Effector memory CD8-positive, alpha-beta T cell (primary cell): ENCODE results near the gene SLC24A3.

Experiments
- ATAC-seq: fragments of 150-1000 bp; cut with Tn5 transposase; replicated peaks from 2 replicates; pipeline ENCODE4 v1.10.0; 2021; ENCODE audit warnings: mild to moderate bottlenecking, moderate library complexity
- DNase-seq, 3 experiments: peaks; one replicate each; pipeline ENCODE4 v3.0.0; 2021
- H3K27ac Mint-ChIP-seq, 2 donors: one replicate each; pipeline ENCODE4 v1.8.0; 2022; ENCODE audit warnings: mild to moderate bottlenecking in 2 of 2, mixed read lengths in 2 of 2, moderate library complexity in 2 of 2
- H3K27me3 Mint-ChIP-seq, 2 donors: one replicate each; pipeline ENCODE4 v1.8.0; 2022; ENCODE audit warnings: mixed read lengths in 2 of 2
- H3K36me3 Mint-ChIP-seq: one replicate; pipeline ENCODE4 v1.8.0; 2022; ENCODE audit warnings: mild to moderate bottlenecking, moderate library complexity, mixed read lengths; ENCODE audit not compliant: insufficient read depth
- H3K4me1 Mint-ChIP-seq, 2 donors: one replicate each; pipeline ENCODE4 v1.8.0; 2022; ENCODE audit warnings: low read depth in 2 of 2, mixed read lengths in 2 of 2
- H3K4me3 Mint-ChIP-seq, 2 donors: one replicate each; pipeline ENCODE4 v1.8.0; 2022; ENCODE audit warnings: mild to moderate bottlenecking in 2 of 2, mixed read lengths in 2 of 2, moderate library complexity in 2 of 2
- H3K9me3 Mint-ChIP-seq, 2 donors: one replicate each; pipeline ENCODE4 v1.8.0; 2022; ENCODE audit warnings: mixed read lengths in 2 of 2

Gene SLC24A3

GRCh38 chr20:19453862-19454261 is 241.4 kb downstream of the SLC24A3 start:
- Mint-ChIP-seq H3K4me3 (no peak overlapping the region), H3K36me3 (no peaks in the 10 kb centered on the region), H3K27ac (no peak overlapping the region), H3K4me1 (peaks cover 10 to 11% of the 10 kb centered on the region in 2 donors), H3K9me3 (peaks cover 0 to 1% of the 10 kb centered on the region in 2 donors), H3K27me3 (no peaks in the 10 kb centered on the region)
- DNase-seq (no peak), ATAC-seq (no peak)

- no peaks in the 10 kb centered on the region for H3K9me3 Mint-ChIP-seq
- H3K4me1 Mint-ChIP-seq = peaks cover 5 to 8% of the 10 kb centered on the region in 2 donors
- no peak for DNase-seq
- H3K27ac Mint-ChIP-seq = no peak overlapping the region
- no peak for ATAC-seq
- no peaks in the 10 kb centered on the region for H3K36me3 Mint-ChIP-seq
- no peak overlapping the region for H3K4me3 Mint-ChIP-seq
- no peaks in the 10 kb centered on the region for H3K27me3 Mint-ChIP-seq
These were observed 244.4 kb downstream of the SLC24A3 start for GRCh38 chr20:19456595-19457395.

- DNase-seq = no peak
- ATAC-seq = no peak
These were observed 245.2 kb downstream of the SLC24A3 start for GRCh38 chr20:19457611-19458010.

GRCh38 chr20:19460386-19460785 is 247.9 kb downstream of the SLC24A3 start:
- H3K4me1 Mint-ChIP-seq = no peaks in the 10 kb centered on the region
- H3K27me3 Mint-ChIP-seq = no peaks in the 10 kb centered on the region
- H3K36me3 Mint-ChIP-seq = no peaks in the 10 kb centered on the region
- no peaks in the 10 kb centered on the region for H3K9me3 Mint-ChIP-seq
- H3K4me3 Mint-ChIP-seq = no peak overlapping the region
- DNase-seq = no peak
- H3K27ac Mint-ChIP-seq = no peak overlapping the region
- ATAC-seq = no peak

More at GRCh38 chr20:19457611-19458010, 245.2 kb downstream of the SLC24A3 start:
- Mint-ChIP-seq H3K27me3 (no peaks in the 10 kb centered on the region), H3K36me3 (no peaks in the 10 kb centered on the region), H3K4me3 (no peak overlapping the region), H3K4me1 (no peaks in the 10 kb centered on the region), H3K27ac (no peak overlapping the region), H3K9me3 (no peaks in the 10 kb centered on the region)

DNA sequence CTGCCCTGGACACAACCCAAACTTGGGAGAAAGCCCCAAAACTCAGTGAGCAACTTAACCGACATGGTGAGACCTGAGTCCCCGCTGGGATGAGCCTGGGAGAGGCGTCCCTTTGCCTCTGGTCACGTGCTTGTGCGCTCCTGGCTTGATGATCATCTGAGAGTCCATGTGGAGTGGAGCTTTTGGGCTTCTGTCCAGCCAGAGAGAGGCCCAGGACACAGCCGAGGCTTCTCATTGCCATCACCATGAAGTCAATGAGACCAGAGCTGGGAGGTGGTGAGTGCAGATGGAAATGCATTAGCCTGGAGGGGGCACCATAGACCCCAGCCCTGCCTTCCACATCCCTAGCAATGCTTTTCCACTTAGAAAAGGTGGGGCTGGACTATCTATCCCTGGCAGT is 250.0 kb downstream of the SLC24A3 start:
- ATAC-seq = no peak
- no peak overlapping the region for H3K27ac Mint-ChIP-seq
- H3K27me3 Mint-ChIP-seq = peaks cover 0 to 7% of the 10 kb centered on the region in 2 donors
- DNase-seq = no peak
- H3K36me3 Mint-ChIP-seq = no peaks in the 10 kb centered on the region
- H3K4me1 Mint-ChIP-seq = no peaks in the 10 kb centered on the region
- no peak overlapping the region for H3K4me3 Mint-ChIP-seq
- H3K9me3 Mint-ChIP-seq = no peaks in the 10 kb centered on the region

DNA sequence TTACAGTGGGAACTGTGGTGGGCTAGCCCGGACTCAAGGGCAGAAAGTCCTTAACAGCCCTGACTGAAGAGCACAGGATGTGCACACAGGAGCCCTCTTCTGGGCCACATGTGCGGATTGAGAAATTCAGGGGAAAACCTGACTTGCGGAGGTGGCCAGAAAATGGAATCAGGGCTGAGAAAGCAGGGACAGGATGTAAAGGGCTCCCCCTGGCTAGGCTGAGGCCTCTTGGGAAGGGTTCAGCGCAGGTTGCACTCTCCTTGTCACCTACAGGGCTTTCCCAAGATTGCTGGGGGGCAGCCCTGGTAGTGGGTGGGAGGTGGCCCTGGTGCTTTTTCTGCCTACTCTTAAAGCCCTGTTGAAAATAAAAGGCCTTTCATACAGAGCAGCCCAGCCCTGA is 251.2 kb downstream of the SLC24A3 start:
- no peak overlapping the region for H3K4me3 Mint-ChIP-seq
- ATAC-seq = no peak

GRCh38 chr20:19465536-19465935 is 253.1 kb downstream of the SLC24A3 start:
- Mint-ChIP-seq H3K27me3 (peaks cover 3 to 21% of the 10 kb centered on the region in 2 donors), H3K27ac (no peak overlapping the region), H3K4me3 (no peak overlapping the region), H3K36me3 (no peaks in the 10 kb centered on the region), H3K9me3 (peaks cover 2 to 11% of the 10 kb centered on the region in 2 donors), H3K4me1 (no peaks in the 10 kb centered on the region)
- DNase-seq (no peak), ATAC-seq (no peak)

More for the DNA sequence above, 251.2 kb downstream of the SLC24A3 start:
- no peak for DNase-seq
- Mint-ChIP-seq H3K9me3 (peaks cover 2 to 6% of the 10 kb centered on the region in 2 donors), H3K27ac (no peak overlapping the region), H3K27me3 (peaks cover 0 to 15% of the 10 kb centered on the region in 2 donors), H3K36me3 (no peaks in the 10 kb centered on the region), H3K4me1 (no peaks in the 10 kb centered on the region)

DNA sequence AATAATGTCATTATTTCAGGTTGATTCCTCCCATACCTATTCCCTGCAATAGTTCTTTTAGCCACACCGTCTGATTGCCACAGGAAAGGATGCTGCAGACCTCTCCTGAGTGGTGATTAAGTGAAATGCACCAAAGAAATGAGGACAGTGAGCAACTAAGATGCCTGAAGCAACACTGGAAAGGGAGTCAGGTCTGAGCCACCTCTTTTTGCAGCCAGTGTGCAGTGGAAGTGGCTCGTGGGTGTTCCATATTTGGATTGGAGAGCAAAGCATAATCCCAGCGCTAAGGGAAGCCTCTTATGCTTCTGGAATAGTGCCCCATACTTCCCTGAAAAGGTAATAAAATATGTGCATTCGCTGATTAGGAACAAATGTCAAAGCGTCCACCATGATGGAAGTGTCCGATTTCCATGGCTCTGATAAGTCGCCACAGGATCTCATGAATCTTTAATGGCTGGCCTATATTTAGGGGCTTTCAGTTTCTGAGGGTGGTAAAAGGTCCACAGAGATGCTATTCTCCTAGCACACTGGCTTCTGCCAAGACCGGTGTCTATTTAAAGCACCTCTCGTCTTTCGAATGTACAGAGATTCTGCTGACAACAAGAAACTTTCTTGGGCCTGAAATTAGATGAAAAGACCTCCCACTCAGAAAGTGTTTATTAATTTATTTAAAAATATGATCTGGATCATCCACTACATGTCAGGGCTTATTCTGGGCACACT is 253.9 kb downstream of the SLC24A3 start:
- Mint-ChIP-seq H3K27me3 (peaks cover 9 to 21% of the 10 kb centered on the region in 2 donors), H3K4me3 (no peak overlapping the region), H3K4me1 (peaks cover 0 to 2% of the 10 kb centered on the region in 2 donors), H3K9me3 (peaks cover 2 to 11% of the 10 kb centered on the region in 2 donors), H3K36me3 (no peaks in the 10 kb centered on the region), H3K27ac (no peak overlapping the region)
- no peak for DNase-seq
- no peak for ATAC-seq

DNA sequence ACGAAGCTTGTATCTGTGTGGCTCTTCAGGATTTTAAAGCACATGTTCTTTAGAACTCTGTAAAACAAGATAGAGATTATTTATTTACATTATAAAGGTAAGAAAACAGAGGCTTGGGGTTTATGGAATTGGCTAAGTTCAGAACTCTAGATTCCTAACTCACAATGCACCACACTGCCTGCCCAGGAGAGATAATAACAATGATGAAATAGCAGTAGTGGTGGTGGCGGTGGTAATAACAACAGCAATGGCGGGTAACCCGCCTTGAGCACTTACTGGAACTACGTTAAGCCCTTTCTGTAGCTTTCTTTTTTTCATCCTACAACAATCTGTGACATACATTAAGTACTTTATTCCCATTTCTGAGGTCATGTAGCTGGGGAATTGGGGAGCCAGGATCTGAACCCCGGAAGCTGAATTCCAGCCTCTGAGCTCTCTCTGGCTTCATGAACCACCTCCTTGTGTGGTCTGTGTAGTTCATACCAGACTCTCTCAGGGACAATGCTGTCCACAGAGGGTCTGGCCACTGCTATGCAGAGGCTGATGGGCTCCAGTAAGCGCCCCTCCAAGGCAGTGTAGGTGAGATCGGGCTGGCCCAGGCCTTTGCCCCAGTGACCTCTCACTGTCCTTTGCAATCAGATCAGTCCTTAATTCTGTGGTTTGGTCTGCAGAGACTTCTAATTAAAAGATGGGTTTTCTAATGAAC is 260.9 kb downstream of the SLC24A3 start:
- Mint-ChIP-seq H3K36me3 (no peaks in the 10 kb centered on the region), H3K4me3 (no peak overlapping the region), H3K4me1 (peaks cover 0 to 2% of the 10 kb centered on the region in 2 donors), H3K9me3 (peaks cover 0 to 7% of the 10 kb centered on the region in 2 donors), H3K27me3 (peaks cover 8 to 9% of the 10 kb centered on the region in 2 donors), H3K27ac (no peak overlapping the region)
- ATAC-seq (no peak), DNase-seq (no peak)

GRCh38 chr20:19473922-19474286 is 261.5 kb downstream of the SLC24A3 start:
- peaks cover 0 to 2% of the 10 kb centered on the region in 2 donors for H3K4me1 Mint-ChIP-seq
- H3K27ac Mint-ChIP-seq = no peak overlapping the region
- DNase-seq (no peak), ATAC-seq (no peak)
- H3K4me3 Mint-ChIP-seq = no peak overlapping the region
- H3K9me3 Mint-ChIP-seq = peaks cover 0 to 2% of the 10 kb centered on the region in 2 donors
- H3K36me3 Mint-ChIP-seq = no peaks in the 10 kb centered on the region
- peaks cover 2 to 9% of the 10 kb centered on the region in 2 donors for H3K27me3 Mint-ChIP-seq

DNA sequence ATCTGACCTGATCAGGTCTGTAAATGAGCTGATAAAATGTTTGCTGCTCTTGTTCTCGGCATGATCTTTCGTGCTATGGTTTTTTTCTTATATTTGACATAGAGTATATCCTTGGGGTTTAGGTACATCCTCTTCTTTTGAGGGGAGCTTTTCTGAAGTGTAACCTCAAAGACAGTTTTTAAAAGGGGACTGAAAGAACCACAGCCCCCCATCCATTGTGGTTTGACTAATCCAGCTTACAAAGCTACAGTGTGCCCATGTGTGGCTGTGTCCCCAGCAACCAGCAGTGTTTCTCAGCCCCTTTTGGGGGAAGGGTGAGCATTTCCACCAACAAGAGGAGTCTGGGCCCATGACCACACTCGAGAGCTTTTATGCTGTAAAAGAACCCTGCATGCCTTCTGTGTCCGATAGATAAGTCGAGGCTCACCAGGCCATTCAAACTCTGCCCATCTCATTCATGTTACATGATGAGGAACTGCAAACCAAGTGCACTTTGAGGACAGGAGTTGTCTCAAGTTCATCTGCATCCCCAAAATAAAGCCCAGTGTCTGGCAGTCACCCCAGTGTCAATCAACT is 266.0 kb downstream of the SLC24A3 start:
- Mint-ChIP-seq H3K27ac (no peak overlapping the region), H3K9me3 (peaks cover 0 to 5% of the 10 kb centered on the region in 2 donors), H3K4me3 (no peak overlapping the region), H3K27me3 (no peaks in the 10 kb centered on the region), H3K4me1 (no peaks in the 10 kb centered on the region), H3K36me3 (peaks cover 2% of the 10 kb centered on the region)
- ATAC-seq = no peak
- no peak for DNase-seq

DNA sequence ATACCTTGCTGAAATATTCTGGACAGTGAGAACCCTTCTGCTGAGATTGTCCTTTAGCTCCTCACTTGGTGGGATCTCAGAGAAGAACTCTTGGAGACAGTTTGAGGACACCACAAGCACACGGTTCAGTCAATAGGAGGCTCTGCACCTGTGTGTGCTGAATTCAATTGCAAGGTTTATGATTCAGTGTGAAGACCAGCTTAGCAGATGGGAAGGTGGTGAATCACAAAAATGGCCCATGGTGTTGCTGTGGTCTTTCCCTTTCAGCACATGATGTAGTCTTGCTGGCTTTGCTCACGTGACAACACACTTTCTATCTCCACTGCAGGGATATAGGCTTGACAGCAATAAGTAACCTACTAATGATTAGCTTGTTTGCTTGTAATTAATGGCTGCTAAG is 270.3 kb downstream of the SLC24A3 start:
- no peaks in the 10 kb centered on the region for H3K27me3 Mint-ChIP-seq
- H3K4me3 Mint-ChIP-seq = no peak overlapping the region
- peaks cover 2% of the 10 kb centered on the region for H3K36me3 Mint-ChIP-seq
- no peaks in the 10 kb centered on the region for H3K4me1 Mint-ChIP-seq
- H3K9me3 Mint-ChIP-seq = peaks cover 0 to 5% of the 10 kb centered on the region in 2 donors
- no peak for ATAC-seq
- DNase-seq = no peak
- H3K27ac Mint-ChIP-seq = no peak overlapping the region

DNA sequence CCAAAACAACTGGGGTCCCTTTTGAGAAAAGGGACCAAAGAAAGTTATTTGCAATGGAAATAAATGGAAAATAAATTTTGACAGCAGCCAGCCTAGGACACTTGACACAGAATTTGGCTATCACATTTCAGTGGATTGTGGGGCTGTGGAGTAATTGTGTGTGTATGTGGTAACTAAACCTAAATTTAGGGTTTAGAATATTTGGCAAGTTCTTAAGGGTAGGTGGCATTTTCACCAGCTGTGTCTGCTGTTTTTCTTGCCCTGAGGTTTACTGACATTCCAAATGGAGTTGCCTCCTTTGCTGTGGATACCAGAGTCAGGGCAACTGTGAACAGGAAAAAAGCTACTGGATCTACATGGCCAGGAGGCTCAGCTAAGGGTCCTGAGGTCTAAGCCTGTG is 270.9 kb downstream of the SLC24A3 start:
- Mint-ChIP-seq H3K4me1 (no peaks in the 10 kb centered on the region), H3K9me3 (peaks cover 0 to 5% of the 10 kb centered on the region in 2 donors), H3K36me3 (peaks cover 2% of the 10 kb centered on the region), H3K4me3 (no peak overlapping the region), H3K27me3 (no peaks in the 10 kb centered on the region), H3K27ac (no peak overlapping the region)
- DNase-seq (no peak), ATAC-seq (no peak)
